GM18517 (cell line): ENCODE data around the gene AGBL1.

Experiments used
- ATAC-seq: cut with Tn5 transposase; IDR thresholded peaks from one replicate; pipeline ENCODE4 v1.9.1; 2021; ENCODE audit warnings: mild to moderate bottlenecking, moderate library complexity; ENCODE audit not compliant: unreplicated experiment

AGBL1 gene

DNA sequence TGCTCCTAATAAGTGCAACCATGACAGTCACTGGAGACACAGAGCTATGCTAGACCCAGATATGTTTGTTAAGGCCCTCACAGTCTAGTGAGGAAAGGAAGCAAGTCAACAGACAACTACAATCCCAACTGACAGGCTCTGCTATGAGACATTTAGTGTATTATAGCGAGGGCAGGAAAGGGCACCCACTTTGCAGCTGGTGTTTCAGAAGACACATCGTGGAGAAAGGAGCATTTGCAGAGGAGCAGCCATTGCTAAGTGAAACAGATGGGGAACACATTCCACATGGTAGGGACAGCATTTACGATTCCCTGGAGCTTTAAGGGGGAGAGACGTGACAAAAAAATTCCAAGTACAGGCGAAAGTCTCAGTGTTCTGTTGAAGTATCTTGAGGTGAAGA, 685.6 kb downstream of the AGBL1 start:
- no peak for ATAC-seq

DNA sequence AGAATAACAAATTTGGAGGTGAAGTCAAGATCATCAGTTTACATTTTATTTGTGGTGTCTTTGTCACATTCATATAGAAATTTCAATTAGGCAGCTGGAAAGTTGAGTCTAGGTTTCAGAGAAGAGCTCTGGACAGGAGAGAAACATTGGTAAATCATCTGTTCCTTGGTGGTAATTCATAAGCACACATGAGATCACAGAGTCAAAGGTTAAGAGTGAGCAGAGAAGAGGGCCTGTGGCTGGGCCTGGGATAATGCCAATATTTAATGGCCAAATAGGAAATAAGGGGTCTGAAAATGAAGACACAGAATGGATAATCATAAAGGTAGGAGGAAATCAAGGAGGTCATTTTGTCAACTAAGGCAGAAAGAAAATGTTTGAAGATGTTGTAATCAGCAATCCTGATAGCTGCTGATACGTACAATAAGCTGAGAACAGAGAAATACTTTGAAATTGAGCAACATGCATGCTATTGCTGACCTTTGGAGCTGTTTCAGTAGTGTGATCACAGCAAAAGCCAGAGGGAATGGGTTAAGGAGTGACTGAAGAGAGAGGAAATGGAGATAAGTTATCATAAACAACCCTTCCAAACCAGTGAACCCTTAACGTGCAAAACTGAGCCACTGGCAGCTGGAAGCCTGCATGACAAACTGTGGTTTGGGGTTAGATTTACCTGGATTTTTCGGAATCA, 692.8 kb downstream of the AGBL1 start:
- ATAC-seq, result no peak

DNA sequence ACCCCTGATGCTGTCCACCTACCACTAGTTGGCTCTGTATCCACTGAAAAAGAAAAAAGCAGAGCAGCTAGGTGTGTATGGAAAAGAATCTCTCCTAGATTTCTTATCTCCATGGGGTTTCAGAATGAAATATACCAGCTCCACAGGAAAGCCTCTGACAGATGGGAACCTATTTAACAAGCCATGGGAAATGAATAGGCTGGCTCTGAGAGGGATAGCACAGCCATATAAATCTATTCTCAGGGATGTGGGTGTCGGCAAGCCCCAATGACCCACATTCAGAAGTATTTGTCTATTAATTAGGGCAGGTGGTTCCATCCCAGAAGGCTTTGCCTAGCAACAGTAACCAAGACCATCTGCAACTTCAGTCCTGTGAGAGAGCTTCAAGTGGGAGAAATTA, 694.1 kb downstream of the AGBL1 start:
- ATAC-seq, result no peak

DNA sequence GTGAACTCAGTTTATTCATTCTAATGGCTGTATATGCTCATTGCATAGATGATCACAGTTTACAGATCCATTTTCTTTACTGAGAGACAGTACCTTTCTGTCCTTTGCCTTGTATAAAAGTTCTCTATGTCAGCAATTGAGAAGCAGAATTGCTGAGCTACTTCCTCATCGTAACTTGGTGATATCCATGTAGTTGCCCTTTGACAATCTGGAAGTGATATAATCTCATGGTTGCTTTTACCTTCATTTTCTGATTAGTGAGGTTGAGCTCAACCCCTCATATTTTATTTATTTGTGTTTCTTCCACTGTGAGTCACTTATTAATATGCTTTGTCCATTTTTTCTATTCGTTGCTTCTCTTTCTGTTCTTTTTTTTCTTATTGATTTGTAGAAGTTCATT, 696.5 kb downstream of the AGBL1 start:
- no peak for ATAC-seq

DNA sequence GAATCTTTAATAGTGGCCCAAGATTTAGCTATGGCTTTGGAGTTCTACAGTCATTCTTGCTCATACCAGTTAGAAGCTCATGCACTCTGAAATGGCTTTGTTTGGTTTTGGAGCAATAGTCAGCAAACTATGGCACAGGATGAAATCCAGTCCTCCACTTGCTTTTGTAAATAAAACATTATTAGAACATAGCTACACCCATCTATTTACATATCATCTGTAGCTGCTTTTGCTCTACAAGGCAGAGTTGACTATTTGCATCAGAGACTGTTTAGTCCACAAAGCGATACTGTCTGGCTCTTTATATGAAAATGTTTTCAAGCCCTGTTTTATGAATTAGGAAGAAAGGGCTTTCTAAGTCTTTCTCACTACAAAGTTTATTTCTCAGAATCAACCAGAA, 716.9 kb downstream of the AGBL1 start:
- no peak for ATAC-seq

DNA sequence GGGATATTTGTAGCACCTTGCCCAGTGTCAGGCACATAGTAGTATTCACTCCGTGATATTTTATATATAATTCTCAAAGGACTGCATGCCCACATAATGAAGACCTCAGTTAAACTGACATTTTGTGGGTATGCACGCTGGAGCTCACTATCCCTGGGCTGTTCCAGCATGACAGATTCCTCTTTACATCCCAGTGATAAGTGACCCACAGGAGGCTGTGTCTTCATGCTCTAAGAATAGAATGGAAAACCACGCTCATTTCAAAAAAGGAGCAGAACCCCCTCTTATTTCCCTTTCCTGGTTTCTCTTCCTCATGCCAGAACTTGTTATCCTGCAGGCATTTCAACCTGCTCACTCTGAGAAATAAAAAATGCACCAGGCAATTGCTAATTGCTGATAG, 717.5 kb downstream of the AGBL1 start:
- no peak for ATAC-seq

DNA sequence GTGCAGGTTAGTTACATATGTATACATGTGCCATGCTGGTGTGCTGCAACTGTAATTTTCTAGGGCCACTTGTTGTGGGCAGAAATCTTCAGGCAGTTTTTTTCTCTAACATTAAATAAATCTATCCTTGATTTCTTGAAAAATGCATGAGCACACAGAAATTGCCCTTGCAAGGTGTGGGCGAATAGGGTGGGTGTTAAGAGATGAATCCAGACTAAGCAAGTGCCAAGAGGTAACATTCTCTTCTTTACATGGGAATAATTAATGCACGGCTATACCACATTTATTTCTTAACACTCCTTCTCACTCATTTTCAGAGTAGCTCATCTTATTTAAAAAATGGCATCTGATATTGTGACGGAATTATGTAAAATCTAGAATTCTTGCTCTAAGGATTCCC, 719.6 kb downstream of the AGBL1 start:
- ATAC-seq, result no peak

DNA sequence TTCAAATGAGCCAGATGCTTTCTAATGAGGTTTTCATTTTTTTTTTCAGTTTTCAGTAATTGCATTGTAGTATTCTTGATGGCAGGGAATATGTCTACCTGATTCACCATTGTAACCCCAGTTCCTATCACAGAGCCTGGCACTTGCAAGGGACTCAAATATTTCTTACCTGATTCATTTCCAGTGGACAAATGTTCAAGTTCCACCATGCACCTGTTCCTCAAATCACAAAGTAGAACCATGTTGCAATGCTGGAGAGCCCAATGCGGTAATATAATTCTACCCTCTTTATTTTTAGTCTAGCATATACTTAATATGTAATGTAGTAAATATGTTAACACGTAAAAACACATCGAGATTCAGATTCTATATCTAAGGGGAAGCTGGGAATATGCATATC, 722.6 kb downstream of the AGBL1 start:
- ATAC-seq, result no peak

DNA sequence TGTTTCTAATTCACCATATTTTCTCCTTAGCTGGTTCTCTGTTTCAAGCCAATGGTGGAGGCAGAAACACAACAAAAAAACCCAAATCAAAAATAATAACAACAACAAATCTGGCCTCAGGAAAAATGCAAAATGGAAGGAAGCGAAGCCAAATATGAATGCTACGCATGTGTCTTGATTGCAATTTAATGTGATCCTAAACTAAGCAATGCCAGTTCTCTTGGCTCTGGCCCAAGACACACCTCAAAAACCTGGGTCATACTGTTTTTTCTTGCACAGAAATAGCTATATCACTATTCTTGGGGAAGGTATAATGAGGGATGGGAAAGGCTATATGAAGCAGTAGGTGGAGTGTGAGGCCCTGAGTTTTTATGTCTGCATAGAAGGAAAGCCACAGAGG, 724.7 kb downstream of the AGBL1 start:
- ATAC-seq, result no peak

DNA sequence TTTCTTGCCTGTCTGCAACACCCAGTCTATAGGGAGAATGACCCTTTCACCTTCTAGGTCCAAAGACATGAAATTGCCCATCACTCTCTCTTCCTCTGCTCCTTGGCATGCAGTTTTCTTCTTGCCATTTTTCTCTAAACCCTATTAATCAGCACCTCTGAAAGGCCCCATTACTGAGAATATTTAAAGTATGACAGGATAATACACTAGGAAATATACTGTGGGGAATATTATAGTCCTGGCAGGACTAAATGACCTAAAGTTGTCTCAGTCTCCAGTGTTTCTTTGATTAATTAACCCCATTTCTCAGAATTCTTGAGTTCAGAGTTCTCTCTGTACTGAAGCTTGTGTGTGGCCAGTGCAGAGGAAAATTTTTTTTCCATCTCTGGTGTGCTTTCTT, 730.7 kb downstream of the AGBL1 start:
- no peak for ATAC-seq

DNA sequence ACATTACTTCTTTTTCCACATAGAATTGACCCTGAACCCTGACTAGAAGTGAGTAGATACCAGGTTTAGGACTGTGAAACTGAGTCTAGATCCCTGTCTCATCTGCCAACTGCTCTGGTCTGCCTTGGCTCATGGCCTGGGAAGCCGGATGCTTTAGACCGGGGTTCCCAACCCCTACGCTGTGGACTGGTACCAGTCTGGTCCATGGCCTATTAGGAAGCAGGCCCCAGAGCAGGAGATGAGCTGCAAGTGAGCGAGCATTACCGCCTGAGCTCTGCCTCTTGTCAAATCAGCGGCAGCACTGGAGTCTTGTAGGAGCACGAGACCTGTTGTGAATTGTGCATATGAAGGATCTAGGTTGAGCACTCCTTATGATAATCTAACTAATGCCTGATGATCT, 734.2 kb downstream of the AGBL1 start:
- no peak for ATAC-seq

DNA sequence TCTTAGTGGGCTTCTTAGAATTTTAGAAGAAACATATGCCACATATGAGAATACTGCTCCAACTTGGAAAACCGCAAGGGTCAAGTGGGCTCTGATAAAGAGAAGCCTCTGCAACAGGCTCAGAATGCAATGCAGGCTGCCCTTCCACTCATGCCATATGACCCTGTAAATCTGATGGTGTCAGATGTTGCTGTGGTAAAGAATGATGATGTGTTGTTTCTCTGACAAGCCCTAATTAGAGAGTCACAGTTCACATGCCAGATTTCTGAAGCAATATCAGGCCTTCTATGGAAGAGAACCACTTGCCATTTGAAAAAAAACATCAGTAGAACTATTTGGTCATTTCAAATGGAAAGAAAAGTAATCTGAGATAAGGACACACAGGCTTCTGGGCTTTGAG, 749.6 kb downstream of the AGBL1 start:
- no peak for ATAC-seq

DNA sequence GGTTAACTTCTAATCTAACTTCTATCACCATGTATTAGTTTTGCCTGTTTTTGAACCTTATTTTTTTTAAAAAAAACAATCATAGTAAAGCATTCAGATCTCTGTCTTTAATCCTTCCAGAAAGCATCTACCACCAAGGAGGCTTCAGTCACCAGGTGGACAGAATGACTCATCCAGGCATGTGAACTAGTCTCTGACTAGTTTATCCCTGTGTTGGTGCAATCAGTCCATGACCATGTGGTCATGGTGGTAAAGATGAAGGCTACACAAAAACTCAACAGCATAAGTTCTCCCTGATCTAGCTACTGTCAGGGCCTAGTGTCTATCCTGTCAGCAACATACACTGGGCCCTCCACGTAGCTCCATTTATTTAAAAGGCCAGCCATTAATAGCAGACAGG, 750.6 kb downstream of the AGBL1 start:
- no peak for ATAC-seq

DNA sequence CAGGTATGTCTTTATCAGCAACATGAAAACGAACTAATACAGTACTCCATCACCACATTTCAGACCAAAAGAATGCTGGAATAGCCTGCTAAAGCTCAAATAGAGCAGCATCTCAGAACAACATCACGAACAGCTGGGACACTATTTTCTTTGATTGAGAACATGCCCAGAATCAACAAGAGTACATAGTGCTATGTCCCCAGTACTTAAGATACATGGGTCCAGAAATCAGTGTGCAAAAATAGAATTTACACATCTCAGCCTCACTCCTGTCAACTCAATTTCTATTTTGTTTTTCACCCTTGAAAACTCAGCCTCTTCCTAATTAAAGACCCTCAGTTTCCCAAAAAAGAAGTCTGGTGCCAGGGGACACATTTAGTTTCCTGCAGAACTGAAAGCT, 753.9 kb downstream of the AGBL1 start:
- ATAC-seq, result no peak

DNA sequence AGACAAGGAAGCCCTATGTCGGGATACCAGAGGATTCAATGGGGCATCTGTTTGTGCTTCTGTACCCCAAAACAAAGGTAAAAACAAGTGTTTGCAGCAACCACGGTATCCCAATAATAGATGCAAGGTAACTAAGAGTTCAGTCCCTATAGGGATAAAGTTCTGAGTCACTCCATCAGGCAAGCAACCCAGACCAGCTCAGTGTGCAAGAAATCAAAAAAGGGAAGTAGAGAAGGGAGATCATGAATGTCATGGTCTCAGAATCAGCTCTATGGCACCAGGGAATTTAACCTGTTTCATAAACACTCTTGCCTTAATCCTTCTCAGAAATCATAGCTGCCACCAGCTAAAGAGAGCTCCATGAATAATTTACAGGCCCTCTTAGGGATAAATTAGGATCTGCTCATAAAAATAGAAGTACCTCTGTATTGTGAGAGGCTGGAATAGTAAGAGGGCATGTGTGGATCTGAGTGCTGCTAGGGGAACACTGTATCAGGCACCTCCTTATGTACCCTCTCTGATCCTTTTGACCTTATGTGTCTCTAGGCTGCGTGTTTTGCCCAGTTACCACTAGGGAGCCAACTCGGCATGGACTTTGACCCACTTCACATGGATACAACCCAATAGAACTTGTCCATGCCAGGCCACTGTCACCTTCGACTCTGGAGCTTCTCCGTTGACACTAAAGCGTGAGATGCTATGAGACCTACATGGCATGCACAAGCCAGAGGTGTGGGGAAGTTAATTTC, 754.6 kb downstream of the AGBL1 start:
- no peak for ATAC-seq

DNA sequence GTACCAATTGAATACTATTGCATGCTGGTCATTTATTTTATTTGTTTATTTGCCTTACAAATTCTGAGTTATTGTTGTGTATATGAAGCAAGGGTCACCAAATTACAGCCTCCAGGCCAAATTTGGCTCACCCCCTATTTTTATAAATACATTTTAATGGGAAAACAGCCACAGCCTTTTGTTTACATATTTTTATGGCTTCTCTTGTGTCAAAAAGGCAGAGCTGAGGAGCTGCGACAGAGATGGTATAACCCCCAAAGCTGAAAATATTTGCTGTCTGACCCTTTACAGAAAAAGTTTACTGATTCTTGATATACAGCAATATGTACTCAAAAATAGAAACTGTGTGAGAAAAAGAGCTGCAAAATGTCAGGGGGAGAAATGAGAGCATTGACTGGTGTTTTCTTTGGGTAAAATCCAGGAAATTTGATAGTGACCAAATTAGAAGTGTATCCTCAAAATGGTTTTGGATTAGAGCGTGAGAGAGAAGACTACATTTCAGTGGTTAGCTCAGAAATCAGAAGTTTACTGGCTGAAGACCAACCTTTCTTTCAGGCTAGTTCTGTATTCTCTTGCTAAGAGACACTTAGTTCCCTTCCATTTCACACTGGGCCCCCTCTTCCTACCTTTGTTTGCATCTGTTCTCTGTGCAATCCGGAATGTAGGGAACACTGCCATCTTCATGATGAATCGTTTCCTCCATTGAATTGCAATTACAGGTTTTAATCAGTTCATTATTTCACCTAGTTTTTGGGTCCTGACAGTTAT, 757.8 kb downstream of the AGBL1 start:
- no peak for ATAC-seq

DNA sequence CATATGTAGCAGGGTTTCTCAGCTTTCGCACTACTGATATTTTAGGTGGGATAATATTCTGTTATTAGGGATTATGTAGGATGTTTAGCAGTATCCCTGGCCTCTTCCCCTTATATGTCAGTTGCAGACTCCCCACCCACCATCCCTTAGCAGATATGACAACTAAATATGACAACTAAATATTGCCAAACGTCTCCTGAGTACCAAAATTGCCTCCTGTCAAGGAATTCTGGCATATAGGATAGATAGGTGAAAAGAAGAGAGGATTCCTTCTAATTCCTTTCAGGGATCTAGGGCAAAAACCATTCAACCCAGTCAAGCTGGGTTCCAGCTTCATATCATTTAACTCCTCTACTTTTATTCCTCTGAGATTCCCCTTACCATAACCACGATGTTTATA, 759.8 kb downstream of the AGBL1 start:
- ATAC-seq, result no peak

DNA sequence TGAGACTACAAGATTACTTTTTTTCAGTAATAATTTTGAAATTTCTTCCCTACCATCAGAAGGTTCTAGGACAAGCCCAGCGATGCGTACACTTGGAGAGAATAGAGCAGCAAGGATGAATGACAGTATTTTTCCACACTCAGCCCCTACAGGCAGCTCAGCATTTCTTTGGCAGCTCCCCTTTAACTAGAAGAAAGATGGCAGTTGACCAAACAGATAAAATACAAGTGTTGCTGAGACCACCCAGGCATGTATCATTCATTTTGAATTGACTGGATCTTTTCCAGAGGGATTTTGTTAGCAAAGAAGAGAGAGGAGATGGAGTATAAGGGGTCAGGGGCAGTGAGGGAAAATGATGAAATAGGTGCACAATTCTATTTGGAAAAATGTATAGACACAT, 761.3 kb downstream of the AGBL1 start:
- ATAC-seq, result no peak

DNA sequence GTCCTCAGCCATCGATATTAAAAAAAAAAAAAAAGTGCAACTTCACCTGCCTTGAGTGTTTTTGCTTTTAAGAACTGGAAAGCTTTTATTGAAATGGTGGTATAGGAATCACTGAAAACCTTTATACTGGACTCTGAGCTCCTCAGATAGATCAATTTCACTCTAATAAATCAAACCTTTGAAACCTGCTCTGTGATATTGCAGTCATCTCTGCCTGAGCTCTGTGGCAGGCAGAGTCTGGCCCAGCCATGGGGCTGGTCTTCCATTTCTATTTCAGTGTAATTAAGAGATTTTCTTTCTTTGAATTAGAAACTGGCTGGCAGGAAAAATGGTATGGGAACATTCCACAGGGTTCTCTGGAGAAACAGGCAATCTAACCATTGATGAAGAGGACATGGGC, 762.5 kb downstream of the AGBL1 start:
- ATAC-seq, result no peak

DNA sequence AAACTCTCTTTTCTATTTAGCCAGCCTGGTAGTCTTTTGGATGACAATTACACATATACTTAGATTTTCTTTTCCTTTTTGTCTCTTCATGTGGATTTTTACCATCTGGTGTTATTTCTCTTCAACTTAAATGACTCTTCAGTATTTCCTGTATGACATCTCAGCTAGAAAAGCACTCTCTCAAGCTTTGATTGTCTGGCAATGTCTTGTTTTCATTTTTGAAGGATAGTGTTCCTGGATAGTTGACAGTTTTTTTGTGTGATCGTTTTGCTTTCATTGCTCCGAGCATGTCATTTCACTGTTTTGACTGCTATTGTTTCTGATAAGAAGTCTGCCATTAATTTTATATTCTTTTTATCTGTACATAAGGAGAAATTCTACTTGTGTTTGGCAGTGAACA, 766.4 kb downstream of the AGBL1 start:
- ATAC-seq, result no peak

DNA sequence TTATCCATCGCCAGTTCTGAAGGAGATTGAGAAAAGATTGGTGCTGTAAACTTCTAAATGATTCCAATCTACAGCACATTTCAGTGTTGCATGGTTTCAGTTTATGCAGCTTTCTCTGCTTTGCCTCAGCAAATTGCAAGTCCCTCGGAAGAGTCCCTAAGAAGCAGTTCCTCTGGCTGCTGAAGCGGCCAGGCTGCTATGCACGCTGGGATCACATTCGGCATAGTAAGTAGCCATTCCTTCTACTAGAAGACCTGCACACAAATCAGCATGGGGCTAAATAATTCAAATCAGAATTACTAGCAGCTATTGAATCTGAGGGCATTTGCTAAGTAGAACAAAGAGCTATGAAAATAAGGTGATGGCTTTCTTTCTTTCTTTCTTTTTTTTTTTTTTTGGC, 769.5 kb downstream of the AGBL1 start:
- ATAC-seq, result no peak
